ENCODE data around the gene SLC16A2.

Gene SLC16A2

DNA sequence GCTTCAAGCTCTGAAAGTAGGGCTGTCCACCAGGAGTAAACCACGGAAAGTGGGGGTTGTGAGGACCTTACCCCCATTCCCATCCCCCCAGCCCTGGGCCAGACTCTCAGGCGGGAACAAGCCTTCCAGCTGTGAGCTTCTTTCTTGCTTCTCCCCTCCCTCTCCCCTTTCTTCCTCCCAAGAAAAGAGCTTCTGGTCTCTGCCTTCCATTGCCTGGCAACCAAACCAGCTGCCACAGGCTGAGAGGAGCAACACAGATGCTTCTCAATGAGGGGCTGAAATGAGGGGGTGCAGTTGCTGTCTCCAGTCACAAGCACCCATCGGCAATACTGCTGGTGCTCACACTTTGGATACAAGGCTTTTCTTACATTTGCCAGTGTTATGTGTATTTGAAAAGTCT lies 72.5 kb downstream of the SLC16A2 start:
- DNase-seq: no peak
- Histone ChIP-seq H3K27me3 (ENCODE audit: insufficient read depth, low read depth, severe bottlenecking) (no peaks in the 10 kb centered on the region), H3K9me3 (ENCODE audit: severe bottlenecking) (no peaks in the 10 kb centered on the region), H3K4me3 (ENCODE audit: low read depth, low read length) (no peak overlapping the region), H3K27ac (no peak overlapping the region), H3K36me3 (no peaks in the 10 kb centered on the region)
- TF ChIP-seq, protein P1, sequence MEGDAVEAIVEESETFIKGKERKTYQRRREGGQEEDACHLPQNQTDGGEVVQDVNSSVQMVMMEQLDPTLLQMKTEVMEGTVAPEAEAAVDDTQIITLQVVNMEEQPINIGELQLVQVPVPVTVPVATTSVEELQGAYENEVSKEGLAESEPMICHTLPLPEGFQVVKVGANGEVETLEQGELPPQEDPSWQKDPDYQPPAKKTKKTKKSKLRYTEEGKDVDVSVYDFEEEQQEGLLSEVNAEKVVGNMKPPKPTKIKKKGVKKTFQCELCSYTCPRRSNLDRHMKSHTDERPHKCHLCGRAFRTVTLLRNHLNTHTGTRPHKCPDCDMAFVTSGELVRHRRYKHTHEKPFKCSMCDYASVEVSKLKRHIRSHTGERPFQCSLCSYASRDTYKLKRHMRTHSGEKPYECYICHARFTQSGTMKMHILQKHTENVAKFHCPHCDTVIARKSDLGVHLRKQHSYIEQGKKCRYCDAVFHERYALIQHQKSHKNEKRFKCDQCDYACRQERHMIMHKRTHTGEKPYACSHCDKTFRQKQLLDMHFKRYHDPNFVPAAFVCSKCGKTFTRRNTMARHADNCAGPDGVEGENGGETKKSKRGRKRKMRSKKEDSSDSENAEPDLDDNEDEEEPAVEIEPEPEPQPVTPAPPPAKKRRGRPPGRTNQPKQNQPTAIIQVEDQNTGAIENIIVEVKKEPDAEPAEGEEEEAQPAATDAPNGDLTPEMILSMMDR (IDR thresholded peaks at IDR 0.05; ENCODE audit: low read depth, low read length): no peak

DNA sequence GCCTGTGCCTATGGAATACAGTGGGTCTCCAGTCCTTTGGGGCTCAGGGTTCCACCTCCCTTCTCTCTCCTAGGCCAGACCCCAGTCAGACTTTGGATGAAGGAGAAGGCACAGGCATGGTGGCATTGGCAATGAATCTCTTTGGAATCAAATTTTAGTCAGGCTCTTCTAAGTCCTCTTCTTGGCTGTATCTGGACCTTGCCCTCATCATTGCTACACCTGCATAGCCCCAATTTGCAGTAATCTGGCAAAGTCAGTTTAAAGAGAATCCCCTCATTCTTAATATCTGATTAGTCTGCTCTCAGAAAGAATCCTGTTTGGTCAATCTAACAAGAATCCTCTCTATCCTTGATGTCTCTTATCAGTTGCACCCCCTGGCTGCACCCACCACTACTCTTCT lies 77.6 kb downstream of the SLC16A2 start:
- no peak overlapping the region for H3K27ac ChIP-seq
- TF ChIP-seq, protein P1 (IDR thresholded peaks at IDR 0.05; ENCODE audit: low read depth, low read length): no peak
- no peak overlapping the region for H3K4me3 ChIP-seq (ENCODE audit: low read depth, low read length)
- no peaks in the 10 kb centered on the region for H3K27me3 ChIP-seq (ENCODE audit: insufficient read depth, low read depth, severe bottlenecking)
- H3K9me3 ChIP-seq (ENCODE audit: severe bottlenecking): no peaks in the 10 kb centered on the region
- H3K36me3 ChIP-seq: no peaks in the 10 kb centered on the region
- no peak for DNase-seq

DNA sequence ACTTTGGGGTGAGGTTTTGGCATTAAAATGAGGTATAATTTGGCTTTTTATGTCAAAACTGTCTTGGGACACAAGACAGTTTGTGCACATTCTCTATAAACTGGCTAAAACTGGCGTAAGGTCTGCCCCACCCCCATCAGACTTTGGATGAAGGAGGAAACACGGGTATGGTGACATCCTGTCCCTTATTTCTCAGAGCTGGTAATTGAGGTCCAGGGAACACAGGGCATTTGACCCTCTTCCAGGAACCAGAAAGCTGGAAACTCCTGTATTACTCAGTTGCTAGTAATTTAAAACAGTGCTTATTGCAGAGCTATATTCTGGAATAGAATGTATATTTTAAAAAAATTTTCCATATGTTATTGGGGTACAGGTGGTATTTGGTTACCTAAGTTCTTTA lies 78.8 kb downstream of the SLC16A2 start:
- Histone ChIP-seq H3K36me3 (no peaks in the 10 kb centered on the region), H3K4me3 (ENCODE audit: low read depth, low read length) (no peak overlapping the region), H3K9me3 (ENCODE audit: severe bottlenecking) (no peaks in the 10 kb centered on the region), H3K27ac (no peak overlapping the region), H3K27me3 (ENCODE audit: insufficient read depth, low read depth, severe bottlenecking) (no peaks in the 10 kb centered on the region)
- TF ChIP-seq, protein P1 (IDR thresholded peaks at IDR 0.05; ENCODE audit: low read depth, low read length): no peak
- no peak for DNase-seq

DNA sequence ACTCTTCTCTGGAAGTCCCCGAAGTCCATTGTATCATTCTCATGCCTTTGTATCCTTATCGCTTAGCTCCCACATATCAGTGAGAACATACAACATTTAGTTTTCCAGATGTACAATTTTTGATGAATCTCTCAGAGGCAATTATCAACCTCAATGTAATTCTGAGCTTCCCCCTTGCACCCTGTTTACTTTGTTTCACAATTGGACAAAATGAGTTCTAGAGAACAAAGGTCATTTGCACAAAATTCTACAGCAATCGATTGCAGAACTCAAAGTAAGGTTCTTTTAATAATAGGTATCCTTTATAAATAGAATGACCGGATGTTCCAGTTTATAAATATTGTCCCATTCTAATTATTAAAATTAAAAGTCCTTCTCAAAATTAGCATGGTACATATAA lies 79.3 kb downstream of the SLC16A2 start:
- no peaks in the 10 kb centered on the region for H3K27me3 ChIP-seq (ENCODE audit: insufficient read depth, low read depth, severe bottlenecking)
- TF ChIP-seq, protein P1 (IDR thresholded peaks at IDR 0.05; ENCODE audit: low read depth, low read length): no peak
- no peaks in the 10 kb centered on the region for H3K9me3 ChIP-seq (ENCODE audit: severe bottlenecking)
- no peak for DNase-seq
- H3K36me3 ChIP-seq: no peaks in the 10 kb centered on the region
- no peak overlapping the region for H3K27ac ChIP-seq
- H3K4me3 ChIP-seq (ENCODE audit: low read depth, low read length): no peak overlapping the region

DNA sequence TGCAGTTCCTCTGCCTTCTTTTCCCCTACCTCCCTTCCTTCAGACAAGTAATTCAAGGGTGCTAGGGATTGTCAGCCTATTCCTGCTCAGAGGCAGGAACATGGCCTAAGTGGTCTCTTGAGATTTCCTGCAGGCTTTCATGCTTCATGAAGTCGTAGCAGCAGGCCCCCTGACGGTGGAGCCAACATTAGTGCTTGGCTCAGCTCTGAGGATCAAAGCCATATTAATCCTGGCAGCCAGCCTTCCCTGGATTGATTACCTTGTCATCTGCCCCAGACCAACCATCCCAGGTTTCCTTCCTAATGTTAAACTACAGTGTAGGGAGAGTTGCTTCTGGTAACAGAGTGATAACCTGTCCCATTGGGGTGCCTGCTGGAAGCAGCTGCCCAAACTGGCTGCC lies 84.1 kb downstream of the SLC16A2 start:
- H3K27ac ChIP-seq: peak overlapping the region; percentile 45; the same call in 1 of the 2 replicates
- TF ChIP-seq, protein P1 (IDR thresholded peaks at IDR 0.05; ENCODE audit: low read depth, low read length): peak; percentile 20; the same call in 1 of the 2 replicates
- no peaks in the 10 kb centered on the region for H3K36me3 ChIP-seq
- H3K9me3 ChIP-seq (ENCODE audit: severe bottlenecking): no peaks in the 10 kb centered on the region
- DNase-seq: peak; percentile 71
- no peak overlapping the region for H3K4me3 ChIP-seq (ENCODE audit: low read depth, low read length)
- H3K27me3 ChIP-seq (ENCODE audit: insufficient read depth, low read depth, severe bottlenecking): no peaks in the 10 kb centered on the region

DNA sequence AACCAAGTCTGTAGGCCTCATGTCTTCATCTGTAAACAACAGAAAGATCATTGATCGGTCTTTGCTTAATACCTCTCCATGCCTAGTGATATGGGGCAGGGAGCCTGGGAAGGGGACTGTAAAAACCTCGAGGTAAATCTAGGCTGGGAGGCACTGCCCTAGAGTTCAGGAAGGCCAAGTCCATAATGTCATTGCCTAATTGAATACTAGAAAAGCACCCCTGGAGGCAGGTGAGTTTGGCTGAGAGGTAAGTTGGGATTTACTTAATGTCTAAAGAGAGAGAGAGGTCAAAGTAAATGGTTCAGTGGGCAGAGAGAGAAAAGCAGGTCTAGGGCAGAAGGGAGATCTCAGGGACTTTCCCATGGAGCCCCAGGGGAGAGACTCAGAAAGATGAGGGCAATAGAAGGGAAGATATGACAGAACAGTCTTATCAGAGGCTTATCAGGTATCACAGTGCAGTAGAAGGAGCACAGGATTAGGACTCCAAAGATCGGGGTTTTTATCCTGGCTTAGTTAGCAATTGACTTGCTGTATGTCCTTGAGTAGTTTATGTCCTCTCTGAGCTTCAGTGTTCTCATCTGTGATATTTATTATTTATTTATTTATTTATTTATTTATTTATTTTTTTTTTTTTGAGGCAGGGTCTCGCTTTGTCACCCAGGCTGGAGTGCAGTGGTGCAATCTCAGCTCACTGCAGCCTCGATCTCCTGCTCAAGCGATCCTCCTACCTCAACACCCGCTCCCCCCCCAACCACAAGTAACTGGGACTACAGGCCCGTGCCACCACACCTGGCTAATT lies 85.2 kb downstream of the SLC16A2 start:
- H3K36me3 ChIP-seq: no peaks in the 10 kb centered on the region
- TF ChIP-seq, protein P1 (IDR thresholded peaks at IDR 0.05; ENCODE audit: low read depth, low read length): no peak
- H3K4me3 ChIP-seq (ENCODE audit: low read depth, low read length): no peak overlapping the region
- no peaks in the 10 kb centered on the region for H3K27me3 ChIP-seq (ENCODE audit: insufficient read depth, low read depth, severe bottlenecking)
- H3K27ac ChIP-seq: no peak overlapping the region
- no peak for DNase-seq
- no peaks in the 10 kb centered on the region for H3K9me3 ChIP-seq (ENCODE audit: severe bottlenecking)

All from WERI-Rb-1 (cell line).